ENCODE results near the gene ZNF10. TPM values are rescaled to one million over a fixed set of nuclear protein-coding genes. Genes with fewer than 3 reads are reported as not detected.

ZNF10 gene
- total RNA-seq, 1 experiment from 2014 or later: 12.4 TPM

DNA sequence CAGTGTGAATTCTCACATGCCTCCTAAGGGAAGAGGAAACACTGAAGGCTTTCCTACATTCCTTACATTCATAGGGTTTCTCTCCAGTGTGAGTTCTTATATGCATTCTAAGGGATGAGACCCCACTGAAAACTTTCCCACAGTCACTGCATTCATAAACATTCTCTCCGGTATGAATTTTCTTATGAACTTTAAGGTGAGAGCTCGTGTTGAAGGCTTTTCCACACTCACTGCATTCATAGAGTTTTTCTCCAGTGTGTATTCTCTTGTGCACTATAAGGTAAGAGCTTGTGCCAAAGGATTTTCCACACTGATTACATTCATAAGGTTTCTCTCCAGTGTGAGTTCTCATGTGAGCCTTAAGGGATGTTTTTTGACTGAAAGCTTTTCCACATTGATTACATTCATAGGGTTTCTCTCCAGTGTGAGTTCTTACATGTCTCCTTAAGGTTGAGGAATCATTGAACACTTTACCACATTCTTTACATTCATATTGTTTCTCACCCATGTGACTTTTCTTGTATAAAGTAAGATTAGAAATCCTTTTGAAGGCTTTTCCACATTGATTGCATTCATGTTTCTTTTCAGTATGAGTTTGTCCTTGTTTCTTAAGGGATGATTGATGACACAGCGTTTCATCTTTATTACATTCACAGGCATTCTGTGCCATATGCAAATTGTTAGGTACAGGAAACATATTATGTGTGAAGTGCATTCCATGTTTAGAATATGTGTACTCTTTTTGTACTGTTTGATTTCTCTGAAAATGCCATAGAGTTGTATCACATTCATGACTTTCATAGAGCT is 9.8 kb upstream of the ZNF10 start:
- CTCF ChIA-PET: no interaction called here
- H3K36me3 ChIP-seq (ENCODE audit: control insufficient read depth, insufficient read depth, low read length): no peaks in the 10 kb centered on the region
- in situ Hi-C loops (cut with HindIII; ENCODE audit: low pct_unique_long_range_greater_than_20kb, low sequenced_read_pairs) (no loop called here), intact Hi-C loops (cut with micrococcal nuclease; ENCODE audit: unreplicated experiment) (no loop called here)
- H3K4me1 ChIP-seq (ENCODE audit: control insufficient read depth, insufficient read depth, low read length): no peaks in the 10 kb centered on the region
- H3K9me3 ChIP-seq (ENCODE audit: control insufficient read depth, insufficient read depth, low read depth, low read length): peaks cover 89% of the 10 kb centered on the region
- POLR2A ChIA-PET: no interaction called here
- H3K4me3 ChIP-seq (ENCODE audit: low read depth in 2 of 2, low read length in 2 of 2): no peak overlapping the region
- DNase-seq (ENCODE audit: low read depth, low spot score) (no peak), ATAC-seq (no peak)
- no peak overlapping the region for H3K27ac ChIP-seq (ENCODE audit: low read length)
- BruUV-seq (replicated peaks): no TSS peak
- H3K27me3 ChIP-seq (ENCODE audit: control insufficient read depth, insufficient read depth, low read length): no peaks in the 10 kb centered on the region
- TF ChIP-seq, protein P1, sequence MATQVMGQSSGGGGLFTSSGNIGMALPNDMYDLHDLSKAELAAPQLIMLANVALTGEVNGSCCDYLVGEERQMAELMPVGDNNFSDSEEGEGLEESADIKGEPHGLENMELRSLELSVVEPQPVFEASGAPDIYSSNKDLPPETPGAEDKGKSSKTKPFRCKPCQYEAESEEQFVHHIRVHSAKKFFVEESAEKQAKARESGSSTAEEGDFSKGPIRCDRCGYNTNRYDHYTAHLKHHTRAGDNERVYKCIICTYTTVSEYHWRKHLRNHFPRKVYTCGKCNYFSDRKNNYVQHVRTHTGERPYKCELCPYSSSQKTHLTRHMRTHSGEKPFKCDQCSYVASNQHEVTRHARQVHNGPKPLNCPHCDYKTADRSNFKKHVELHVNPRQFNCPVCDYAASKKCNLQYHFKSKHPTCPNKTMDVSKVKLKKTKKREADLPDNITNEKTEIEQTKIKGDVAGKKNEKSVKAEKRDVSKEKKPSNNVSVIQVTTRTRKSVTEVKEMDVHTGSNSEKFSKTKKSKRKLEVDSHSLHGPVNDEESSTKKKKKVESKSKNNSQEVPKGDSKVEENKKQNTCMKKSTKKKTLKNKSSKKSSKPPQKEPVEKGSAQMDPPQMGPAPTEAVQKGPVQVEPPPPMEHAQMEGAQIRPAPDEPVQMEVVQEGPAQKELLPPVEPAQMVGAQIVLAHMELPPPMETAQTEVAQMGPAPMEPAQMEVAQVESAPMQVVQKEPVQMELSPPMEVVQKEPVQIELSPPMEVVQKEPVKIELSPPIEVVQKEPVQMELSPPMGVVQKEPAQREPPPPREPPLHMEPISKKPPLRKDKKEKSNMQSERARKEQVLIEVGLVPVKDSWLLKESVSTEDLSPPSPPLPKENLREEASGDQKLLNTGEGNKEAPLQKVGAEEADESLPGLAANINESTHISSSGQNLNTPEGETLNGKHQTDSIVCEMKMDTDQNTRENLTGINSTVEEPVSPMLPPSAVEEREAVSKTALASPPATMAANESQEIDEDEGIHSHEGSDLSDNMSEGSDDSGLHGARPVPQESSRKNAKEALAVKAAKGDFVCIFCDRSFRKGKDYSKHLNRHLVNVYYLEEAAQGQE (IDR thresholded peaks at IDR 0.05; ENCODE audit: insufficient read depth in 1 of 2, low read depth in 2 of 2, low read length in 1 of 2): no peak
- TF ChIP-seq SIN3A (IDR thresholded peaks at IDR 0.05; ENCODE audit: borderline replicate concordance, insufficient read depth, low read depth, low read length): no peak
- no peak for TF ChIP-seq TCF7L2 (IDR thresholded peaks at IDR 0.05; ENCODE audit: low read depth, low read length)
- TF ChIP-seq, protein P2, sequence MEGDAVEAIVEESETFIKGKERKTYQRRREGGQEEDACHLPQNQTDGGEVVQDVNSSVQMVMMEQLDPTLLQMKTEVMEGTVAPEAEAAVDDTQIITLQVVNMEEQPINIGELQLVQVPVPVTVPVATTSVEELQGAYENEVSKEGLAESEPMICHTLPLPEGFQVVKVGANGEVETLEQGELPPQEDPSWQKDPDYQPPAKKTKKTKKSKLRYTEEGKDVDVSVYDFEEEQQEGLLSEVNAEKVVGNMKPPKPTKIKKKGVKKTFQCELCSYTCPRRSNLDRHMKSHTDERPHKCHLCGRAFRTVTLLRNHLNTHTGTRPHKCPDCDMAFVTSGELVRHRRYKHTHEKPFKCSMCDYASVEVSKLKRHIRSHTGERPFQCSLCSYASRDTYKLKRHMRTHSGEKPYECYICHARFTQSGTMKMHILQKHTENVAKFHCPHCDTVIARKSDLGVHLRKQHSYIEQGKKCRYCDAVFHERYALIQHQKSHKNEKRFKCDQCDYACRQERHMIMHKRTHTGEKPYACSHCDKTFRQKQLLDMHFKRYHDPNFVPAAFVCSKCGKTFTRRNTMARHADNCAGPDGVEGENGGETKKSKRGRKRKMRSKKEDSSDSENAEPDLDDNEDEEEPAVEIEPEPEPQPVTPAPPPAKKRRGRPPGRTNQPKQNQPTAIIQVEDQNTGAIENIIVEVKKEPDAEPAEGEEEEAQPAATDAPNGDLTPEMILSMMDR (IDR thresholded peaks at IDR 0.05): no peak
- no peak for TF ChIP-seq POLR2AphosphoS5 (IDR thresholded peaks at IDR 0.05; ENCODE audit: low read depth, low read length)

DNA sequence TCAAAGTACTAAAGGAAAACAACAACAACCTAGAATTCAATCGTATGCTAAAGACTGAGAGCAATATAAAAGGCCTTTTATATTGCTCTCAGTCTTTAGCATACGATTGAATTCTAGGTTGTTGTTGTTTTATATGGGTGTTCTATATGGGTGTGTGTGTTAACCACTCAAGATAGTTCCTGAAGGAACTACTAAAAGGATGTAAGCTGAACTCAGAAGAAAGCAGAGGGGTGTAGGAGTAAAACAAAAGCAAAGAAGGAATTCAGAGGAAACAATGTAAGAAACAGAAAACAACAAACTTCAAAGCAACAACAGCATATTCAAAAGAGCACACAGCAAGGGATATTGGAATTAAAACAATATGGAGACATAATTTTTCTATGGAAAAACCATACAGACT is 5.8 kb upstream of the ZNF10 start:
- no peak overlapping the region for H3K27ac ChIP-seq (ENCODE audit: low read length)
- in situ Hi-C loops (cut with HindIII; ENCODE audit: low pct_unique_long_range_greater_than_20kb, low sequenced_read_pairs): no loop called here
- BruUV-seq (replicated peaks): no TSS peak
- TF ChIP-seq, protein P1 (IDR thresholded peaks at IDR 0.05; ENCODE audit: insufficient read depth in 1 of 2, low read depth in 2 of 2, low read length in 1 of 2): no peak
- TF ChIP-seq, protein P2 (IDR thresholded peaks at IDR 0.05): no peak
- TF ChIP-seq SIN3A (IDR thresholded peaks at IDR 0.05; ENCODE audit: borderline replicate concordance, insufficient read depth, low read depth, low read length) (no peak), POLR2AphosphoS5 (IDR thresholded peaks at IDR 0.05; ENCODE audit: low read depth, low read length) (no peak), TCF7L2 (IDR thresholded peaks at IDR 0.05; ENCODE audit: low read depth, low read length) (no peak)
- intact Hi-C loops (cut with micrococcal nuclease; ENCODE audit: unreplicated experiment): no loop called here
- no peak overlapping the region for H3K4me3 ChIP-seq (ENCODE audit: low read depth in 2 of 2, low read length in 2 of 2)
- ATAC-seq: no peak
- no peak for DNase-seq (ENCODE audit: low read depth, low spot score)
- H3K9me3 ChIP-seq (ENCODE audit: control insufficient read depth, insufficient read depth, low read depth, low read length): peaks cover 92% of the 10 kb centered on the region
- CTCF ChIA-PET: no interaction called here
- H3K4me1 ChIP-seq (ENCODE audit: control insufficient read depth, insufficient read depth, low read length): no peaks in the 10 kb centered on the region
- H3K27me3 ChIP-seq (ENCODE audit: control insufficient read depth, insufficient read depth, low read length): no peaks in the 10 kb centered on the region
- POLR2A ChIA-PET: no interaction called here
- H3K36me3 ChIP-seq (ENCODE audit: control insufficient read depth, insufficient read depth, low read length): no peaks in the 10 kb centered on the region
